ENCODE data around the gene PCF11. TPM values are rescaled to one million over a fixed set of nuclear protein-coding genes. Genes with fewer than 3 reads are reported as not detected.
A peak's percentile ranks its signal among the peaks of the same experiment; 100 is the strongest.
"Not testable (repeated sequence)": the region's sequence is repeated elsewhere in the genome, so short reads cannot be mapped to it uniquely, and the experiment has no call there.

PCF11 gene
- total RNA-seq, 6 donors from 2014 or later: 51.2 to 117 (median 58.5) TPM

GRCh38 chr11:83122766-83123165, 34.2 kb upstream of the PCF11 start:
- Histone ChIP-seq H3K36me3 (no peaks in the 10 kb centered on the region), H3K27me3 (no peaks in the 10 kb centered on the region), H3K27ac (no peak overlapping the region), H3K9me3 (no peaks in the 10 kb centered on the region), H3K4me1 (peaks cover 0 to 3% (median 0%) of the 10 kb centered on the region in 4 donors), H3K4me3 (no peak overlapping the region)
- 92 to 94% methylated on average over 2 of the region's 2 CpGs for WGBS, 2 donors
- no peak for TF ChIP-seq EP300 (IDR thresholded peaks at IDR 0.05)
- TF ChIP-seq POLR2A (IDR thresholded peaks at IDR 0.05): no peak
- TF ChIP-seq CTCF (IDR thresholded peaks at IDR 0.05): no peak
- no peak for TF ChIP-seq POLR2AphosphoS5 (IDR thresholded peaks at IDR 0.05)
- ATAC-seq (ENCODE audit: low FRiP score in 2 of 2): no peak
- DNase-seq: no peak

GRCh38 chr11:83124636-83125424, 32.1 kb upstream of the PCF11 start:
- no peak overlapping the region for H3K4me3 ChIP-seq
- H3K9me3 ChIP-seq: no peaks in the 10 kb centered on the region
- ATAC-seq (ENCODE audit: low FRiP score in 2 of 2) (no peak), DNase-seq (no peak)
- H3K4me1 ChIP-seq: no peaks in the 10 kb centered on the region
- no peaks in the 10 kb centered on the region for H3K36me3 ChIP-seq
- H3K27ac ChIP-seq: no peak overlapping the region
- no peaks in the 10 kb centered on the region for H3K27me3 ChIP-seq
- WGBS, 2 donors: 62 to 72% methylated on average over 4 of the region's 4 CpGs
- TF ChIP-seq POLR2AphosphoS5 (IDR thresholded peaks at IDR 0.05): no peak
- TF ChIP-seq POLR2A (IDR thresholded peaks at IDR 0.05): no peak
- TF ChIP-seq EP300 (IDR thresholded peaks at IDR 0.05): no peak
- no peak for TF ChIP-seq CTCF (IDR thresholded peaks at IDR 0.05)

GRCh38 chr11:83125577-83125976, 31.4 kb upstream of the PCF11 start:
- H3K27me3 ChIP-seq: no peaks in the 10 kb centered on the region
- no peak for TF ChIP-seq POLR2AphosphoS5 (IDR thresholded peaks at IDR 0.05)
- TF ChIP-seq CTCF (IDR thresholded peaks at IDR 0.05): no peak
- TF ChIP-seq POLR2A (IDR thresholded peaks at IDR 0.05): no peak
- TF ChIP-seq EP300 (IDR thresholded peaks at IDR 0.05): no peak
- WGBS, 2 donors: 83 to 85% methylated on average over 5 of the region's 5 CpGs
- H3K9me3 ChIP-seq: no peaks in the 10 kb centered on the region
- no peaks in the 10 kb centered on the region for H3K36me3 ChIP-seq
- no peak overlapping the region for H3K27ac ChIP-seq
- DNase-seq (no peak), ATAC-seq (ENCODE audit: low FRiP score in 2 of 2) (no peak)
- H3K4me1 ChIP-seq: no peaks in the 10 kb centered on the region
- H3K4me3 ChIP-seq: no peak overlapping the region

GRCh38 chr11:83127310-83127637, 29.7 kb upstream of the PCF11 start:
- ATAC-seq (ENCODE audit: low FRiP score in 2 of 2): peak in 1 of 2 donors; percentile 6
- 92 to 93% methylated on average over 5 of the region's 5 CpGs for WGBS, 2 donors
- no peak for TF ChIP-seq CTCF (IDR thresholded peaks at IDR 0.05)
- no peak for TF ChIP-seq EP300 (IDR thresholded peaks at IDR 0.05)
- no peak for TF ChIP-seq POLR2AphosphoS5 (IDR thresholded peaks at IDR 0.05)
- TF ChIP-seq POLR2A (IDR thresholded peaks at IDR 0.05): no peak
- H3K4me3 ChIP-seq: no peak overlapping the region
- no peaks in the 10 kb centered on the region for H3K4me1 ChIP-seq
- no peaks in the 10 kb centered on the region for H3K9me3 ChIP-seq
- H3K27me3 ChIP-seq: no peaks in the 10 kb centered on the region
- no peaks in the 10 kb centered on the region for H3K36me3 ChIP-seq
- H3K27ac ChIP-seq: no peak overlapping the region
- DNase-seq: no peak

GRCh38 chr11:83132191-83132590, 24.7 kb upstream of the PCF11 start:
- DNase-seq (no peak), ATAC-seq (ENCODE audit: low FRiP score in 2 of 2) (no peak)
- no peak overlapping the region for H3K4me3 ChIP-seq
- H3K4me1 ChIP-seq: no peaks in the 10 kb centered on the region
- H3K27me3 ChIP-seq: no peaks in the 10 kb centered on the region
- no peak for TF ChIP-seq POLR2A (IDR thresholded peaks at IDR 0.05)
- TF ChIP-seq POLR2AphosphoS5 (IDR thresholded peaks at IDR 0.05): no peak
- no peak for TF ChIP-seq EP300 (IDR thresholded peaks at IDR 0.05)
- no peak for TF ChIP-seq CTCF (IDR thresholded peaks at IDR 0.05)
- no peak overlapping the region for H3K27ac ChIP-seq
- WGBS, 2 donors: 65 to 66% methylated on average over 4 of the region's 4 CpGs
- H3K36me3 ChIP-seq: no peaks in the 10 kb centered on the region
- no peaks in the 10 kb centered on the region for H3K9me3 ChIP-seq

GRCh38 chr11:83133266-83133665, 23.7 kb upstream of the PCF11 start:
- not testable (repeated sequence) for ATAC-seq (ENCODE audit: low FRiP score in 2 of 2); H3K36me3 ChIP-seq; H3K4me1 ChIP-seq; H3K4me3 ChIP-seq; H3K27me3 ChIP-seq; H3K27ac ChIP-seq; H3K9me3 ChIP-seq
- WGBS, 2 donors: 100% methylated on average over 2 of the region's 29 CpGs; no CpG with 5 or more reads in 1 of the 2 donors
- DNase-seq: peak in 1 of 2 donors; percentile 63

All from upper lobe of left lung (tissue), 6 donors.